ENCODE results near the gene IL5RA.

- TF ChIP-seq POLR2A (IDR thresholded peaks at IDR 0.05) (no peak), CTCF (IDR thresholded peaks at IDR 0.05) (no peak)
These were observed 24.7 kb upstream of the IL5RA start for GRCh38 chr3:3134750-3135448.
